Lower leg skin (tissue), 3 donors: ENCODE data around the gene MIF.

Experiments
- POLR2A ChIP-seq, 2 donors: fragments of 450-650 bp; IDR thresholded peaks; one replicate each; pipeline ENCODE4 v1.6.1; 2016 to 2017; ENCODE audit warnings: antibody characterized with exemption in 2 of 2, mild to moderate bottlenecking in 1 of 2, moderate library complexity in 1 of 2
- TF ChIP-seq, protein P1 (sequence below), 3 donors: fragments of 450-650 bp; IDR thresholded peaks; one replicate each; pipeline ENCODE4 v1.5.1; 2016; ENCODE audit warnings: antibody characterized with exemption in 3 of 3, mild to moderate bottlenecking in 3 of 3, moderate library complexity in 2 of 3

DNA sequence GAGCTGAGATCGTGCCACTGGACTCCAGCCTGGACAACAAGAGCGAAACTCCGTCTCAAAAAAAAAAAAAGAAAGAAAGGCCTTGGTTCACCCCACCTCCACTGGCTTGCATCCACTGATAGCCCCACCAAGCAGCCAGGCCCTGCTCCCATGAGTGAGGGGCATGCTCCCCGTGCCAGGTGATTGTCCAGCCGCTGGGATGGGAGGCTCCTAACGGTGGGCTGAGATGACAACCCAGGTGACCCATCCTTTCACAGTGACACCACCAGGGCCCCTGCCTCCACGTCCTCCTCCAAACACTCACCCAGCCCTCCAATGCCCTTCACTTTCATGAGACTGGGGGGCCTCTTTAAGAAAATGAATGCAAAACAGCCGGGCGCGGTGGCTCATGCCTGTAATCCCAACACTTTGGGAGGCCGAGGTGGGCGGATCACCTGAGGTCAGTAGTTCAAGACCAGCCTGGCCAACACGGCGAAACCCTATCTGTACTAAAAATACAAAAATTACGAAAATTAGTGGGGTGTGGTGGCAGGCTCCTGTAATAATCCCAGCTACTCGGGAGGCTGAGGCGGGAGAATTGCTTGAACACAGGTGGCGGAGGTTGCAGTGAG is 46.8 kb upstream of the MIF start:
- TF ChIP-seq, protein P1, sequence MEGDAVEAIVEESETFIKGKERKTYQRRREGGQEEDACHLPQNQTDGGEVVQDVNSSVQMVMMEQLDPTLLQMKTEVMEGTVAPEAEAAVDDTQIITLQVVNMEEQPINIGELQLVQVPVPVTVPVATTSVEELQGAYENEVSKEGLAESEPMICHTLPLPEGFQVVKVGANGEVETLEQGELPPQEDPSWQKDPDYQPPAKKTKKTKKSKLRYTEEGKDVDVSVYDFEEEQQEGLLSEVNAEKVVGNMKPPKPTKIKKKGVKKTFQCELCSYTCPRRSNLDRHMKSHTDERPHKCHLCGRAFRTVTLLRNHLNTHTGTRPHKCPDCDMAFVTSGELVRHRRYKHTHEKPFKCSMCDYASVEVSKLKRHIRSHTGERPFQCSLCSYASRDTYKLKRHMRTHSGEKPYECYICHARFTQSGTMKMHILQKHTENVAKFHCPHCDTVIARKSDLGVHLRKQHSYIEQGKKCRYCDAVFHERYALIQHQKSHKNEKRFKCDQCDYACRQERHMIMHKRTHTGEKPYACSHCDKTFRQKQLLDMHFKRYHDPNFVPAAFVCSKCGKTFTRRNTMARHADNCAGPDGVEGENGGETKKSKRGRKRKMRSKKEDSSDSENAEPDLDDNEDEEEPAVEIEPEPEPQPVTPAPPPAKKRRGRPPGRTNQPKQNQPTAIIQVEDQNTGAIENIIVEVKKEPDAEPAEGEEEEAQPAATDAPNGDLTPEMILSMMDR (IDR thresholded peaks at IDR 0.05), result no peak
- TF ChIP-seq POLR2A (IDR thresholded peaks at IDR 0.05), result no peak
